Esophagus squamous epithelium (tissue), 5 donors: ENCODE data around the gene KLHL12. TPM values are rescaled to one million over a fixed set of nuclear protein-coding genes. Genes with fewer than 3 reads are reported as not detected.

ENCODE experiments used
- DNase-seq: peaks from one replicate; lab custom pipeline; 2025; lab: John Stamatoyannopoulos, UW
- H3K27ac ChIP-seq, 4 donors: fragments of 200-600 bp; sonication (generic); one replicate each; pipeline ENCODE4 v1.5.1; 2016 to 2019; ENCODE audit warnings: mild to moderate bottlenecking in 1 of 4
- H3K27me3 ChIP-seq, 4 donors: fragments of 200-600 bp; sonication (generic); 1 replicate in 3 of 4; 2 replicates in 1 of 4; pipeline versions ENCODE4 v1.5.1 to v1.6.0; 2017 to 2021; ENCODE audit warnings: antibody characterized with exemption in 1 of 4
- H3K36me3 ChIP-seq, 3 donors: fragments of 200-600 bp; sonication (generic); one replicate each; pipeline ENCODE4 v1.5.1; 2016 to 2019
- H3K4me1 ChIP-seq, 3 donors: fragments of 200-600 bp; sonication (generic); one replicate each; pipeline ENCODE4 v1.5.1; 2017 to 2019
- H3K4me3 ChIP-seq, 4 donors: fragments of 200-600 bp; sonication (generic); 1 replicate in 3 of 4; 2 replicates in 1 of 4; pipeline ENCODE4 v1.5.1; 2016 to 2019; ENCODE audit warnings: mild to moderate bottlenecking in 2 of 4, moderate library complexity in 1 of 4
- H3K9me3 ChIP-seq, 3 donors: fragments of 200-600 bp; sonication (generic); one replicate each; pipeline ENCODE4 v1.5.1; 2016 to 2019
- CTCF ChIP-seq, 6 experiments: fragments of 450-650 bp in 4 of 6; fragments of 200-600 bp in 2 of 6; sonication (generic) in 2 of 6; IDR thresholded peaks; one replicate each; pipeline ENCODE4 v1.5.1; 2016 to 2019; ENCODE audit warnings: antibody characterized with exemption in 6 of 6, mild to moderate bottlenecking in 4 of 6, moderate library complexity in 4 of 6
- POLR2A ChIP-seq, 4 donors: fragments of 450-650 bp; IDR thresholded peaks; one replicate each; pipeline ENCODE4 v1.6.1; 2017; ENCODE audit warnings: antibody characterized with exemption in 4 of 4, mild to moderate bottlenecking in 4 of 4, moderate library complexity in 3 of 4
- WGBS, 2 donors: methylation state at CpG; one replicate each; pipeline ENCODE4 v1.1.5; 2018; 5-methylcytosine and 5-hydroxymethylcytosine counted together
- intact Hi-C: fragments of 100-400 bp; cut with DNase I; formaldehyde crosslinking; loops from one replicate; pipeline ENCODE4 v1.15.0; 2022
- total RNA-seq, 4 donors: library from RNA; depleted of rRNA; stranded (reverse); fragments of >200 nt; gene quantifications; one replicate each; pipeline ENCODE4 v1.1.0, GENCODE V29; 2016
- donor health status: DM: yes; HTN: yes; CAD: no.

The KLHL12 gene
- total RNA-seq, 4 donors from 2014 or later: 11.1 to 19.9 (median 14.1) TPM

DNA sequence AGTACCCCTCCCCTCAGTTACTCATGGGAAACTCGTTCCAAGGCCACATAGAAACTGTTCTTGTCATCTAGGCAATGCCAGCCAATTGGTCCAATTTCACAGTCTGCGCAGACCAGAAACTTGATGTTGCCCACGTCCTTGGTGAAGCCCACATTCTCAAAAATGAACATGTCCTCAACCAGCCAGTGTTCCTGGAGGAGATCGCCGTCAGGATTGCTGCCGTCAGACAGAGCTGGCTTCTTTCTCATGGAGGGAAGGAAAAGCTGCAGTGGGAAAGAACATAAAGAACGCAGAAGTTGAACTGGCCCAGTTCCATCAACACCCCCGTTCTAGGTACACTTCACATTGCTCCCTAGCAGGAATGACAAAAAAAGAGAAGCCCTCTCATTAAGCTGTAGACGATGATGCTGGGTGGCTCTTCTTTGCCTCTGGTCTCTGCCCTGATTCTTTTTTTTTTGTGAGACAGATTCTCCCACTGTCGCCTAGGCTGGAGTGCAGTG, 46.0 kb downstream of the KLHL12 start:
- peaks cover 0 to 50% (median 18%) of the 10 kb centered on the region in 3 donors for H3K36me3 ChIP-seq
- intact Hi-C loops: no loop called here
- WGBS, 2 donors: 92 to 95% methylated on average over 5 to 10 of the region's 10 CpGs
- H3K9me3 ChIP-seq: no peaks in the 10 kb centered on the region
- TF ChIP-seq CTCF (IDR thresholded peaks at IDR 0.05): no peak
- no peak for TF ChIP-seq POLR2A (IDR thresholded peaks at IDR 0.05)
- H3K4me3 ChIP-seq: no peak overlapping the region
- H3K27ac ChIP-seq: no peak overlapping the region
- H3K4me1 ChIP-seq: peaks cover 0 to 9% (median 0%) of the 10 kb centered on the region in 3 donors
- H3K27me3 ChIP-seq: no peaks in the 10 kb centered on the region
- DNase-seq: no peak

DNA sequence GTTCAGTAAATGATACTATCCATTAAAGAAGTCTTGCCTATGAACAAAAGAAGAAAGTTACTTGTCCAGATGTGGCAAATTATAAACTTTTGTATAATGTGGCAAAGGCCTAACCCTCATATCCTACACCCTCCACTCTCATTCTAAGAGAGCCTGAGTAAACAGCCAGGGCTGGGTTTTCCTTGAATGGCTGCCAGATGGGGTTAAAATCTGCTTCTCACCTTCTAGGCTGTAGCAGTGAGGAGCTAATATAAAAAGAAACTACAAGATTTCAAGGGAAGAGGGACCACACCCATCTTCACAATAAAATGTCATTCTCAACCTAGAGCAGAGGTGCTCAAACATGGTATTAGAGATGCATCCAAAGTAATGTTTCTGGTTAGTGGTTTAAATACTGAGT, 47.0 kb downstream of the KLHL12 start:
- DNase-seq: no peak
- no peak overlapping the region for H3K27ac ChIP-seq
- H3K4me1 ChIP-seq: no peaks in the 10 kb centered on the region
- no peak for TF ChIP-seq POLR2A (IDR thresholded peaks at IDR 0.05)
- no peak for TF ChIP-seq CTCF (IDR thresholded peaks at IDR 0.05)
- intact Hi-C loops: no loop called here
- no peaks in the 10 kb centered on the region for H3K27me3 ChIP-seq
- no peak overlapping the region for H3K4me3 ChIP-seq
- peaks cover 0 to 50% (median 18%) of the 10 kb centered on the region in 3 donors for H3K36me3 ChIP-seq
- H3K9me3 ChIP-seq: no peaks in the 10 kb centered on the region

- H3K27me3 ChIP-seq: no peaks in the 10 kb centered on the region
- peaks cover 0 to 50% (median 18%) of the 10 kb centered on the region in 3 donors for H3K36me3 ChIP-seq
- DNase-seq: no peak
- TF ChIP-seq POLR2A (IDR thresholded peaks at IDR 0.05) (no peak), CTCF (IDR thresholded peaks at IDR 0.05) (no peak)
- intact Hi-C loops: no loop called here
- no peaks in the 10 kb centered on the region for H3K4me1 ChIP-seq
- H3K4me3 ChIP-seq: no peak overlapping the region
- 93 to 94% methylated on average over 1 of the region's 1 CpG for WGBS, 2 donors
- H3K9me3 ChIP-seq: no peaks in the 10 kb centered on the region
- no peak overlapping the region for H3K27ac ChIP-seq
These were observed 47.9 kb downstream of the KLHL12 start for GRCh38 chr1:202879128-202879527.

GRCh38 chr1:202873026-202873425, 54.0 kb downstream of the KLHL12 start:
- Histone ChIP-seq H3K27me3 (no peaks in the 10 kb centered on the region), H3K4me3 (no peak overlapping the region), H3K36me3 (peaks cover 0 to 7% (median 0%) of the 10 kb centered on the region in 3 donors), H3K27ac (no peak overlapping the region), H3K4me1 (peaks cover 0 to 10% (median 0%) of the 10 kb centered on the region in 3 donors), H3K9me3 (no peaks in the 10 kb centered on the region)
- intact Hi-C loops: no loop called here
- no peak for DNase-seq
- 65 to 93% methylated on average over 3 of the region's 4 CpGs for WGBS, 2 donors
- TF ChIP-seq POLR2A (IDR thresholded peaks at IDR 0.05) (no peak), CTCF (IDR thresholded peaks at IDR 0.05) (no peak)

DNA sequence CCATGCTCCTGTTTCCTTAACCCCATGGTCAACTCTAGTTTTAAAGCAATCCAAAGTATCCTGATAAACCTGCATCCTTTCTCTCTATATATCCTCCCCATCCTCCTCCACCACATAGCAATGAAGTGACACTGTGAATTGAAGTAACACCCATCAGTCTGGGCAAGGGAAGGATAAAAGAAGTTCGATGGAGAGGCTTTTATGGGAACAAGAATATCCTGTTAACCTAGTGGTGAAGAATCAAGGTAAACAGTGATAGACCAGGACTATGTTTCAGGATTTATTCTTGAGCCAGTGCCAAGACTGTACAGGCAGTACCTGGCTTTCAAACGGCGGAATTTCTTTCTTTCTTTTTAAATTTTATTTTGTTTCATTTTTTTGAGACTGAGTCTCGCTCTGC, 55.7 kb downstream of the KLHL12 start:
- Histone ChIP-seq H3K4me3 (no peak overlapping the region), H3K4me1 (peaks cover 0 to 10% (median 0%) of the 10 kb centered on the region in 3 donors), H3K36me3 (no peaks in the 10 kb centered on the region), H3K9me3 (no peaks in the 10 kb centered on the region), H3K27ac (peak overlapping the region in 1 of 4 donors; percentile 21), H3K27me3 (no peaks in the 10 kb centered on the region)
- WGBS, 2 donors: 53 to 68% methylated on average over 4 of the region's 4 CpGs
- intact Hi-C loops: no loop called here
- no peak for TF ChIP-seq CTCF (IDR thresholded peaks at IDR 0.05)
- TF ChIP-seq POLR2A (IDR thresholded peaks at IDR 0.05): no peak
- no peak for DNase-seq
